GM19023 (cell line): ENCODE results near the gene CALML3.

Source experiments
- ATAC-seq: cut with Tn5 transposase; IDR thresholded peaks from one replicate; pipeline ENCODE4 v1.9.1; 2021; ENCODE audit warnings: mild to moderate bottlenecking, moderate library complexity; ENCODE audit not compliant: unreplicated experiment

CALML3 gene

GRCh38 chr10:5490698-5491464 lies 33.9 kb upstream of the CALML3 start:
- ATAC-seq = no peak

- ATAC-seq = no peak
Measured at GRCh38 chr10:5491477-5491876, 33.3 kb upstream of the CALML3 start.

GRCh38 chr10:5492322-5492855 lies 32.4 kb upstream of the CALML3 start:
- no peak for ATAC-seq

GRCh38 chr10:5492929-5493576 lies 31.7 kb upstream of the CALML3 start:
- ATAC-seq = no peak

GRCh38 chr10:5493691-5494090 lies 31.1 kb upstream of the CALML3 start:
- no peak for ATAC-seq

- ATAC-seq = no peak
Measured at GRCh38 chr10:5494611-5495010, 30.1 kb upstream of the CALML3 start.

GRCh38 chr10:5496261-5497250 lies 28.2 kb upstream of the CALML3 start:
- no peak for ATAC-seq

GRCh38 chr10:5497289-5497688 lies 27.5 kb upstream of the CALML3 start:
- no peak for ATAC-seq

GRCh38 chr10:5497948-5498730 lies 26.6 kb upstream of the CALML3 start:
- no peak for ATAC-seq

GRCh38 chr10:5498791-5499492 lies 25.8 kb upstream of the CALML3 start:
- no peak for ATAC-seq

- no peak for ATAC-seq
Measured at GRCh38 chr10:5499493-5500140, 25.1 kb upstream of the CALML3 start, which contains the start of gene CALML5. Gene CALML5, minus strand, starts transcription at chr10:5499570. Its CDS starts 132 bp downstream, at chr10:5499438.

- no peak for ATAC-seq
Measured at GRCh38 chr10:5500162-5500670, 24.5 kb upstream of the CALML3 start.

GRCh38 chr10:5500910-5501309 lies 23.9 kb upstream of the CALML3 start:
- ATAC-seq = no peak

- ATAC-seq = no peak
Measured at GRCh38 chr10:5502061-5502521, 22.7 kb upstream of the CALML3 start.

GRCh38 chr10:5502571-5503476 lies 21.9 kb upstream of the CALML3 start:
- ATAC-seq = no peak

GRCh38 chr10:5503477-5503835 lies 21.3 kb upstream of the CALML3 start:
- ATAC-seq = no peak

- ATAC-seq = no peak
Measured at GRCh38 chr10:5504146-5505072, 20.4 kb upstream of the CALML3 start.
